ENCODE measurements around the gene ATG2B.

GRCh38 chr14:96280104-96280503 is 83.0 kb downstream of the ATG2B start:
- TF ChIP-seq CTCF (IDR thresholded peaks at IDR 0.05; ENCODE audit: low read depth, low read length) (no peak), EZH2phosphoT487 (IDR thresholded peaks at IDR 0.05; ENCODE audit: low read depth) (no peak)
